IMR-90 (cell line): ENCODE measurements around the gene GSTA5. TPM values are rescaled to one million over a fixed set of nuclear protein-coding genes. Genes with fewer than 3 reads are reported as not detected.

Experiments
- ATAC-seq: fragments of 200-7000 bp; cut with Tn5 transposase; 2 replicates; pipeline ENCODE4 v1.9.1; 2020; ENCODE audit warnings: low read depth, mild to moderate bottlenecking, moderate library complexity
- BruUV-seq: library from RNA; stranded (reverse); fragments of 400-500 nt; replicated peaks from 2 replicates; lab custom pipeline; 2021; lab: Mats Ljungman, UMichigan
- CTCF ChIA-PET: fragments of 300-600 bp; formaldehyde crosslinking; extraction: SDS; loops from one replicate; lab custom pipeline; 2021; ENCODE audit warnings: antibody characterized with exemption; lab: Yijun Ruan, JAX
- POLR2A ChIA-PET: fragments of 300-600 bp; sonication (Branson Sonifier 250); formaldehyde crosslinking; loops from one replicate; lab custom pipeline; 2022; ENCODE audit warnings: antibody characterized with exemption; ENCODE audit not compliant: unreplicated experiment; lab: Charles Lee
- DNase-seq: peaks from one replicate; pipeline ENCODE4 v3.0.0; 2013
- H2AFZ ChIP-seq: replicated peaks from 2 replicates; pipeline ENCODE3; 2013; ENCODE audit warnings: low read length, mild to moderate bottlenecking; ENCODE audit not compliant: poor library complexity
- H2AK5ac ChIP-seq: 2 replicates; pipeline ENCODE4 v1.6.1; 2013; ENCODE audit warnings: low read depth, low read length, inconsistent platforms
- H2AK9ac ChIP-seq: replicated peaks from 2 replicates; pipeline ENCODE3; 2013; ENCODE audit warnings: mild to moderate bottlenecking, low read depth, low read length, moderate library complexity; ENCODE audit not compliant: poor library complexity
- H2BK120ac ChIP-seq: 2 replicates; pipeline ENCODE4 v1.6.1; 2013; ENCODE audit warnings: low read depth, low read length, inconsistent platforms
- H2BK15ac ChIP-seq: 3 replicates; pipeline ENCODE4 v1.6.1; 2013; ENCODE audit warnings: low read depth, low read length, inconsistent platforms
- H2BK20ac ChIP-seq: 2 replicates; pipeline ENCODE4 v1.6.1; 2013; ENCODE audit warnings: low read depth, mild to moderate bottlenecking, inconsistent platforms, low read length, moderate library complexity
- H2BK5ac ChIP-seq: 2 replicates; pipeline ENCODE4 v1.6.1; 2013; ENCODE audit warnings: mild to moderate bottlenecking, low read depth, low read length, inconsistent platforms; ENCODE audit not compliant: poor library complexity, severe bottlenecking
- H3K14ac ChIP-seq: replicated peaks from 2 replicates; pipeline ENCODE4 v1.6.1; 2013; ENCODE audit warnings: low read depth, low read length, inconsistent platforms
- H3K18ac ChIP-seq: 2 replicates; pipeline ENCODE4 v1.6.1; 2013; ENCODE audit warnings: low read depth, low read length, control low read depth
- H3K23ac ChIP-seq: 2 replicates; pipeline ENCODE4 v1.6.1; 2013; ENCODE audit warnings: low read depth, low read length, inconsistent platforms
- H3K27ac ChIP-seq: 2 replicates; pipeline ENCODE4 v1.5.1; 2013; ENCODE audit warnings: mild to moderate bottlenecking, control low read depth, low read length; ENCODE audit not compliant: insufficient read depth
- H3K27me3 ChIP-seq: 2 replicates; pipeline ENCODE4 v1.6.1; 2013; ENCODE audit warnings: low read length; ENCODE audit not compliant: control insufficient read depth, insufficient read depth
- H3K36me3 ChIP-seq: 2 replicates; pipeline ENCODE4 v1.6.1; 2013; ENCODE audit warnings: low read length, mixed read lengths; ENCODE audit not compliant: control insufficient read depth, insufficient read depth
- H3K4ac ChIP-seq: 2 replicates; pipeline ENCODE4 v1.6.1; 2013; ENCODE audit warnings: low read depth, low read length, inconsistent platforms
- H3K4me1 ChIP-seq: 2 replicates; pipeline ENCODE4 v1.6.1; 2013; ENCODE audit warnings: low read length, mixed read lengths; ENCODE audit not compliant: control insufficient read depth, insufficient read depth
- H3K4me2 ChIP-seq: 2 replicates; pipeline ENCODE4 v1.6.1; 2013; ENCODE audit warnings: low read depth, mild to moderate bottlenecking, control low read depth, low read length, moderate library complexity
- H3K4me3 ChIP-seq: 2 replicates; pipeline ENCODE4 v1.5.1; 2013; ENCODE audit warnings: low read depth, mild to moderate bottlenecking, control low read depth, low read length, moderate library complexity; ENCODE audit not compliant: insufficient read depth
- H3K56ac ChIP-seq: 2 replicates; pipeline ENCODE4 v1.6.1; 2013; ENCODE audit warnings: low read length, inconsistent platforms; ENCODE audit not compliant: insufficient read depth; ENCODE audit errors: extremely low read depth
- H3K79me1 ChIP-seq, 2 experiments: 2 replicates each; pipeline ENCODE4 v1.6.1; 2013; ENCODE audit warnings: low read length in 2 of 2, inconsistent platforms in 1 of 2, low read depth in 1 of 2
- H3K9ac ChIP-seq: 2 replicates; pipeline ENCODE4 v1.6.1; 2013; ENCODE audit warnings: low read depth, low read length, control low read depth
- H3K9me1 ChIP-seq: 2 replicates; pipeline ENCODE4 v1.6.1; 2013; ENCODE audit warnings: low read length, inconsistent platforms; ENCODE audit not compliant: insufficient read depth
- H3K9me3 ChIP-seq: 2 replicates; pipeline ENCODE4 v1.6.1; 2013; ENCODE audit warnings: low read length; ENCODE audit not compliant: control insufficient read depth, insufficient read depth
- H4K20me1 ChIP-seq: 2 replicates; pipeline ENCODE4 v1.6.1; 2013; ENCODE audit warnings: low read length, inconsistent platforms; ENCODE audit not compliant: insufficient read depth
- H4K5ac ChIP-seq: 2 replicates; pipeline ENCODE4 v1.6.1; 2013; ENCODE audit warnings: mild to moderate bottlenecking, low read depth, low read length, control low read depth
- H4K8ac ChIP-seq, 2 experiments: 2 replicates each; pipeline ENCODE4 v1.6.1; 2013; ENCODE audit warnings: low read depth in 2 of 2, low read length in 2 of 2, control low read depth in 1 of 2, inconsistent platforms in 1 of 2
- H4K91ac ChIP-seq: 2 replicates; pipeline ENCODE4 v1.6.1; 2013; ENCODE audit warnings: low read depth, low read length, inconsistent platforms; ENCODE audit not compliant: insufficient read depth
- BHLHE40 ChIP-seq: fragments of 150-350 bp; IDR thresholded peaks from 2 replicates; pipeline ENCODE4 v1.6.1; 2016; ENCODE audit warnings: mild to moderate bottlenecking, low read depth, low read length
- CEBPB ChIP-seq: IDR thresholded peaks from 2 replicates; pipeline ENCODE4 v1.6.1; 2012; ENCODE audit warnings: low read depth, low read length, improper control_type of control experiment
- CHD1 ChIP-seq: IDR thresholded peaks from 2 replicates; pipeline ENCODE4 v1.6.1; 2012; ENCODE audit warnings: low read depth, low read length, improper control_type of control experiment
- CTCF ChIP-seq: conservative IDR thresholded peaks from 2 replicates; pipeline ENCODE4 v1.5.1; 2012; ENCODE audit warnings: mild to moderate bottlenecking, low read depth, low read length, improper control_type of control experiment
- ELK1 ChIP-seq: fragments of 150-350 bp; IDR thresholded peaks from 2 replicates; pipeline ENCODE4 v1.6.1; 2016; ENCODE audit warnings: low read depth, mild to moderate bottlenecking, low read length, moderate library complexity, borderline replicate concordance
- FOS ChIP-seq: fragments of 150-350 bp; IDR thresholded peaks from 2 replicates; pipeline ENCODE4 v1.6.1; 2016; ENCODE audit warnings: low read depth, low read length
- MAFK ChIP-seq: IDR thresholded peaks from 2 replicates; pipeline ENCODE4 v1.6.1; 2012; ENCODE audit warnings: low read depth, low read length, improper control_type of control experiment
- MAZ ChIP-seq: IDR thresholded peaks from 2 replicates; pipeline ENCODE4 v1.6.1; 2012; ENCODE audit warnings: low read depth, mild to moderate bottlenecking, low read length, improper control_type of control experiment, moderate library complexity, borderline replicate concordance
- MXI1 ChIP-seq: IDR thresholded peaks from 2 replicates; pipeline ENCODE4 v1.6.1; 2012; ENCODE audit warnings: low read depth, mild to moderate bottlenecking, low read length, moderate library complexity, borderline replicate concordance
- NFE2L2 ChIP-seq: fragments of 150-350 bp; IDR thresholded peaks from 2 replicates; pipeline ENCODE4 v1.6.1; 2016; ENCODE audit warnings: low read depth, mild to moderate bottlenecking, low read length
- POLR2A ChIP-seq: IDR thresholded peaks from 2 replicates; pipeline ENCODE4 v1.6.1; 2012; ENCODE audit warnings: mild to moderate bottlenecking, low read depth, low read length
- RAD21 ChIP-seq: IDR thresholded peaks from 2 replicates; pipeline ENCODE4 v1.6.1; 2012; ENCODE audit warnings: low read length, improper control_type of control experiment
- RCOR1 ChIP-seq: IDR thresholded peaks from 2 replicates; pipeline ENCODE4 v1.6.1; 2012; ENCODE audit warnings: mild to moderate bottlenecking, low read length, improper control_type of control experiment; ENCODE audit not compliant: insufficient replicate concordance
- RFX5 ChIP-seq: IDR thresholded peaks from 2 replicates; pipeline ENCODE4 v1.8.0; 2012; ENCODE audit warnings: low read depth, mild to moderate bottlenecking, low read length, moderate library complexity
- SMC3 ChIP-seq: fragments of 150-350 bp; IDR thresholded peaks from 2 replicates; pipeline ENCODE4 v1.6.1; 2016; ENCODE audit warnings: low read depth, mild to moderate bottlenecking, antibody characterized with exemption, low read length, moderate library complexity
- USF2 ChIP-seq: fragments of 150-350 bp; IDR thresholded peaks from 2 replicates; pipeline ENCODE4 v1.6.1; 2017; ENCODE audit warnings: mild to moderate bottlenecking, antibody characterized with exemption, low read length, low read depth
- WGBS, 2 experiments: methylation state at CpG; one replicate each; pipeline versions ENCODE4 v1.1.5 to v1.1.7; 2013; ENCODE audit warnings: missing lambda C conversion rate in 2 of 2; ENCODE audit not compliant: insufficient read length in 1 of 2; ENCODE audit errors: extremely low coverage in 2 of 2; 5-methylcytosine and 5-hydroxymethylcytosine counted together
- dilution Hi-C: fragments of 300-500 bp; cut with HindIII; formaldehyde crosslinking; loops from one replicate; pipeline ENCODE4 v1.14.3; 2018; ENCODE audit warnings: low sequenced_read_pairs; ENCODE audit not compliant: unreplicated experiment
- in situ Hi-C: fragments of 300-500 bp; cut with MboI; formaldehyde crosslinking; loops from 3 replicates; pipeline ENCODE4 v1.14.3; 2019; ENCODE audit warnings: low sequenced_read_pairs, inconsistent platforms, mixed read lengths
- intact Hi-C: fragments of 100-400 bp; cut with micrococcal nuclease; formaldehyde crosslinking; loops from 2 replicates; pipeline ENCODE4 v1.10.0; 2022
- polyA plus RNA-seq, 3 experiments: library from polyadenylated mRNA; depleted of rRNA; stranded (reverse); fragments of >200 nt; gene quantifications; 2 replicates each; pipeline ENCODE4 v1.2.3, GENCODE V29; 2012; ENCODE audit warnings: low replicate concordance in 1 of 3
- total RNA-seq: library from RNA; depleted of rRNA; stranded (reverse); fragments of >200 nt; gene quantifications from 2 replicates; pipeline ENCODE4 v1.2.3, GENCODE V29; 2012

GSTA5 gene
- total and polyA plus RNA-seq, 2 of the 4 experiments (the other 2 are of a cell fraction) = not detected

- WGBS, 2 experiments = no CpG with 5 or more reads among the region's 2 CpGs
These were observed 39.3 kb downstream of the GSTA5 start for GRCh38 chr6:52801188-52801841.

More at GRCh38 chr6:52801188-52801841, 39.3 kb downstream of the GSTA5 start:
- no peak overlapping the region for H3K18ac ChIP-seq
- H2BK120ac ChIP-seq = no peak overlapping the region
- DNase-seq (no peak), ATAC-seq (no peak)
- POLR2A ChIA-PET = no interaction called here
- no peak overlapping the region for H3K4me2 ChIP-seq
- no peaks in the 10 kb centered on the region for H3K9me3 ChIP-seq
- H3K4ac ChIP-seq = no peak overlapping the region
- no peaks in the 10 kb centered on the region for H3K4me1 ChIP-seq
- H3K9me1 ChIP-seq = no peaks in the 10 kb centered on the region
- no peak overlapping the region for H2BK20ac ChIP-seq
- H3K14ac ChIP-seq = no peak overlapping the region
- no peak overlapping the region for H3K27ac ChIP-seq
- H3K23ac ChIP-seq = no peak overlapping the region
- intact Hi-C loops = no loop called here
- H4K8ac ChIP-seq = no peak overlapping the region
- H2BK15ac ChIP-seq = no peak overlapping the region
- TF ChIP-seq MAZ (no peak), BHLHE40 (no peak), MAFK (no peak), CTCF (no peak), RAD21 (no peak), FOS (no peak), ELK1 (no peak), CHD1 (no peak), POLR2A (no peak), CEBPB (no peak), RCOR1 (no peak), MXI1 (no peak), SMC3 (no peak), RFX5 (no peak), NFE2L2 (no peak), USF2 (no peak)
- H2AK9ac ChIP-seq = no peak overlapping the region
- no peak overlapping the region for H3K9ac ChIP-seq
- dilution Hi-C loops = no loop called here
- in situ Hi-C loops = no loop called here
- no TSS peak for BruUV-seq
- no peaks in the 10 kb centered on the region for H4K20me1 ChIP-seq
- H3K56ac ChIP-seq = no peak overlapping the region
- no peak overlapping the region for H2BK5ac ChIP-seq
- no peak overlapping the region for H3K4me3 ChIP-seq
- H4K5ac ChIP-seq = no peak overlapping the region
- H2AFZ ChIP-seq = no peak overlapping the region
- no peak overlapping the region for H4K91ac ChIP-seq
- H3K36me3 ChIP-seq = no peaks in the 10 kb centered on the region
- no peaks in the 10 kb centered on the region for H3K79me1 ChIP-seq
- CTCF ChIA-PET = no interaction called here
- peaks cover 6% of the 10 kb centered on the region for H3K27me3 ChIP-seq
- H2AK5ac ChIP-seq = no peak overlapping the region
